ENCODE measurements around the gene TSHZ3. TPM values are rescaled to one million over a fixed set of nuclear protein-coding genes. Genes with fewer than 3 reads are reported as not detected.

The TSHZ3 gene
- total RNA-seq, 1 experiment from 2014 or later: 0.05 TPM

DNA sequence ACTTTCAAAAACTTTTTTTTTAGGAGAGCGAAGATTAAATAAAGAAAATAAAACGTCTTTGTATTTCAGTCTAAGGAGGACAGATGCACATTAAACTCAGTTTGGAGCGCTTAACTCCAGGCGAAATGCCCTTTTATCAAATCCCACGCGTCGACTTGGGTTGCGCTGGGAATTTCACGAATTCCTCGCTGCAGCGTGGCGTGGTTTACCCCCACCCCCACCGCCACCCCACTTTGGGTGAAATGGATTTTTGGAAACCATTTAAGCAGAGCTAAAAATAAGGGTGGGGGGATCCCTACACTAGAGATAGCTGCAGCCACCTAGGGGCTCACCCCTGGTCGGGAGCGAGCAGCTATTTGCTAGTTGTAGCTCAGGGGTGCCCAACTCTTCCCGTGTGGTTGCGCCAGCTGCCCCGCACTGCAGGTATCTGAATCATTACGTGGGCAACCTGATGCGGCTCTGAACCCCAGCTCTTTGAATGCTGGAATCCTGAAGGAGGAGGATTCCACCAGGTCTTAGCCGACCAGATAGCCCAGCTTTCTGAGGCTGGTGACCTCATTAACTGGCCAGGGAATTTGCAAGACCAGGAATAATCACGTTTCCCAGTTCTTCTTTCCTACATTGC lies 6.5 kb upstream of the TSHZ3 start:
- TF ChIP-seq SIN3A (IDR thresholded peaks at IDR 0.05; ENCODE audit: low read depth) (no peak), TCF7L2 (IDR thresholded peaks at IDR 0.05; ENCODE audit: borderline replicate concordance, extremely low read depth, insufficient read depth, insufficient read length) (no peak), RAD21 (IDR thresholded peaks at IDR 0.05; ENCODE audit: low read depth) (no peak), SRF (IDR thresholded peaks at IDR 0.05; ENCODE audit: low read depth) (no peak), CEBPB (IDR thresholded peaks at IDR 0.05; ENCODE audit: low read depth) (no peak), ZBTB33 (IDR thresholded peaks at IDR 0.05; ENCODE audit: extremely low read depth, insufficient replicate concordance, low read length) (no peak), EGR1 (IDR thresholded peaks at IDR 0.05; ENCODE audit: low read depth) (no peak), SP1 (IDR thresholded peaks at IDR 0.05; ENCODE audit: low read depth) (no peak), ZNF274 (IDR thresholded peaks at IDR 0.05; ENCODE audit: low read depth, low read length) (no peak), FOSL1 (IDR thresholded peaks at IDR 0.05; ENCODE audit: low read depth) (no peak), ZFX (IDR thresholded peaks at IDR 0.05) (no peak), POLR2AphosphoS5 (IDR thresholded peaks at IDR 0.05; ENCODE audit: low read depth, low read length) (no peak), CBX3 (IDR thresholded peaks at IDR 0.05; ENCODE audit: low read depth) (no peak), ELF1 (IDR thresholded peaks at IDR 0.05; ENCODE audit: borderline replicate concordance, low read depth) (no peak)
- TF ChIP-seq, protein P1, sequence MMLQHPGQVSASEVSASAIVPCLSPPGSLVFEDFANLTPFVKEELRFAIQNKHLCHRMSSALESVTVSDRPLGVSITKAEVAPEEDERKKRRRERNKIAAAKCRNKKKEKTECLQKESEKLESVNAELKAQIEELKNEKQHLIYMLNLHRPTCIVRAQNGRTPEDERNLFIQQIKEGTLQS (IDR thresholded peaks at IDR 0.05): no peak
- TF ChIP-seq, protein P2, sequence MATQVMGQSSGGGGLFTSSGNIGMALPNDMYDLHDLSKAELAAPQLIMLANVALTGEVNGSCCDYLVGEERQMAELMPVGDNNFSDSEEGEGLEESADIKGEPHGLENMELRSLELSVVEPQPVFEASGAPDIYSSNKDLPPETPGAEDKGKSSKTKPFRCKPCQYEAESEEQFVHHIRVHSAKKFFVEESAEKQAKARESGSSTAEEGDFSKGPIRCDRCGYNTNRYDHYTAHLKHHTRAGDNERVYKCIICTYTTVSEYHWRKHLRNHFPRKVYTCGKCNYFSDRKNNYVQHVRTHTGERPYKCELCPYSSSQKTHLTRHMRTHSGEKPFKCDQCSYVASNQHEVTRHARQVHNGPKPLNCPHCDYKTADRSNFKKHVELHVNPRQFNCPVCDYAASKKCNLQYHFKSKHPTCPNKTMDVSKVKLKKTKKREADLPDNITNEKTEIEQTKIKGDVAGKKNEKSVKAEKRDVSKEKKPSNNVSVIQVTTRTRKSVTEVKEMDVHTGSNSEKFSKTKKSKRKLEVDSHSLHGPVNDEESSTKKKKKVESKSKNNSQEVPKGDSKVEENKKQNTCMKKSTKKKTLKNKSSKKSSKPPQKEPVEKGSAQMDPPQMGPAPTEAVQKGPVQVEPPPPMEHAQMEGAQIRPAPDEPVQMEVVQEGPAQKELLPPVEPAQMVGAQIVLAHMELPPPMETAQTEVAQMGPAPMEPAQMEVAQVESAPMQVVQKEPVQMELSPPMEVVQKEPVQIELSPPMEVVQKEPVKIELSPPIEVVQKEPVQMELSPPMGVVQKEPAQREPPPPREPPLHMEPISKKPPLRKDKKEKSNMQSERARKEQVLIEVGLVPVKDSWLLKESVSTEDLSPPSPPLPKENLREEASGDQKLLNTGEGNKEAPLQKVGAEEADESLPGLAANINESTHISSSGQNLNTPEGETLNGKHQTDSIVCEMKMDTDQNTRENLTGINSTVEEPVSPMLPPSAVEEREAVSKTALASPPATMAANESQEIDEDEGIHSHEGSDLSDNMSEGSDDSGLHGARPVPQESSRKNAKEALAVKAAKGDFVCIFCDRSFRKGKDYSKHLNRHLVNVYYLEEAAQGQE (IDR thresholded peaks at IDR 0.05; ENCODE audit: low read depth): no peak
- Histone ChIP-seq H3K27ac (ENCODE audit: low read depth, low read length) (no peak overlapping the region), H3K36me3 (ENCODE audit: control insufficient read depth in 1 of 2, insufficient read depth in 2 of 2, low read length in 2 of 2) (no peaks in the 10 kb centered on the region), H3K9me3 (ENCODE audit: control insufficient read depth in 1 of 2, insufficient read depth in 1 of 2, low read depth in 1 of 2, low read length in 2 of 2) (peaks cover 6 to 7% of the 10 kb centered on the region in 2 experiments; a peak in 2 of 4 replicates), H4K20me1 (ENCODE audit: insufficient read depth) (no peaks in the 10 kb centered on the region), H3K9me2 (ENCODE audit: insufficient read depth) (no peaks in the 10 kb centered on the region), H3K4me1 (ENCODE audit: control insufficient read depth in 1 of 2, insufficient read depth in 2 of 2, low read length in 2 of 2) (no peaks in the 10 kb centered on the region), H3K27me3 (ENCODE audit: insufficient read depth, low read length) (no peaks in the 10 kb centered on the region), H3K9ac (ENCODE audit: low read length) (no peak overlapping the region), H3K4me2 (ENCODE audit: low read length) (no peak overlapping the region), H3K4me3 (replicated peaks in 1 of 2; ENCODE audit: low read depth in 1 of 2, low read length in 2 of 2) (no peak overlapping the region), H2AFZ (ENCODE audit: low read depth, low read length, poor library complexity, severe bottlenecking) (no peak overlapping the region), H3K79me2 (ENCODE audit: insufficient read depth, low read length) (no peaks in the 10 kb centered on the region)
- CTCF ChIA-PET: no interaction called here
- intact Hi-C loops (cut with micrococcal nuclease): no loop called here
- POLR2A ChIA-PET: no interaction called here
- RAD21 ChIA-PET (ENCODE audit: low non-redundant PET in 1 of 2, low total read pairs in 2 of 2, uncharacterized antibody in 2 of 2, unreplicated experiment in 2 of 2): no interaction called here
- DNase-seq (ENCODE audit: low read depth, low spot score): no peak
- ATAC-seq: no peak
- BruUV-seq (replicated peaks): no TSS peak

Data from HCT116 (cell line).